Non-pigmented ciliary epithelial cell (primary cell): ENCODE data around the gene SERTM1.

Experiments
- DNase-seq: peaks from one replicate; pipeline ENCODE4 v3.0.0-alpha.2; 2010; ENCODE audit warnings: low read depth

The SERTM1 gene

DNA sequence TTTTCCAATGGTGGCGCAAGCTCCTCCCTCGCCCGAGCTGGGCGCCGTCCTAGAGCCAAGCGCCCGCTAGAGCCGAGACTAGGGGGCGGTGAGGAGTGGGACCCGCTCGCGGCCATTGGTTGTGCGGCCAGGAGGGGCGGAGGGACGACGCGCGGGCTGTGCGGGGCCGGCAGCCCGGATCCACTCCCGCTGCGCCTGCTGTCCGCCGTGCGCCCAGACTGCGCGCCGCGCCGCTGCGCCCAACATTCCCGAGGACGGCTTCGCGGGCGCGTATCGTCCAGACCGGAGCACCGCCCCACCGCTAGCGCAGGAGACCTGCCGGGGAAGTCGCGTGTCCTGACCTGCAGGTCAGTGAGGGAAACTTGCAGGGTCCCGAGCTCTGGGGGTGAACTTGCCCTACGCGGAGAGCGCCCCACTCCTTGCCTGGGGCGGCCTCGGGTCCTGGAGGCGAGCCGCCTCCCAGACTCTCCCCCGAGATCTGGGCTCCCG, at the start of gene SERTM1:
TSS of gene SERTM1 (plus strand) at position 183 of the 489 bp plus-strand sequence. CDS start 21,059 bp downstream, outside the sequence.
- no peak for DNase-seq

DNA sequence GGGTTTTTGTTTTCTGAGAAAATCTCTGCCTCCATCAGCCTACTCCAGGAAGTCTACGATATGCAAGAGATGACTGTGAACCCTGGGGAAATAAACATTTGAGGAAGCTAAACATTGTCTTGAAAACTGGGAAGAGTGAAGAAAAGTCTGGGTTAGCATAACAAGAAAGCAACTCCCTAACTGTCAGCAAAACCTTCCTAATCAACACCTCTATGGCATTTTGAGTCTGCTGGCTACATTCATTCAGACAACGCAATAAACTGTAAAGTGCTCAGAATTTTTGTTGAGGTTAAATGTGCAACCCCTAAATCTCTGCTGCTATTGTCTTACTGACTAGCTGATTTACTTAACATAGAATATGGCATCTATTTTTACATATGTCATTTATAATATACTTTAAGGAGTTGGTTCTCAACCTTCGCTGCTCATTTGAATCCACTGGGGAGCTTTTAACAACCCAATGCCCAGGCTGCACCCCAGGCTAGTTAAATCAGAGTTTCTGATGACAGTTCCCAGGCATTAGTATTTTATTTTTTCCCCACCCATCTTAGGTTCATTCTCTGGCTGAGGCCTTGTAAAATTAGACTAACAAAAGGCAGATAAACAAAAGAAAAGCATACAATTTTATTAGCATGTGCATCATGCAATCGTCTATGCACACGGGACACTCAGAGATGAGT, 45.3 kb upstream of the SERTM1 start:
- DNase-seq = no peak

DNA sequence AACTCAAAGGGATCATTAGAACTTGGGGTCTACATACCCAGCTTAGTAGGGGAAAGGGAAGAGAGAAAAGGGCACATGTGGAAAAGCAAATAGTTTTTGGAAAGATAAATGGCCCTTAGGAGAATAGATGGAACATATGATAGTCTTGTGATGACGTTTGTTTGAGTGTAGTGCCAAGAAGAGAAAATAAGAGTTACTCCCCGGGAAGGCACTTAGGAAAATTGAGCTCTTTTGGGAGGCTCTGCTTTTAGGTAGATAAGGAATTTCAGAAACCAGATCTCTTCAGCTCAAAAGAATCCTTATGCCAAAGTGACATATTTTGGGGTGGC, 44.8 kb upstream of the SERTM1 start:
- no peak for DNase-seq

DNA sequence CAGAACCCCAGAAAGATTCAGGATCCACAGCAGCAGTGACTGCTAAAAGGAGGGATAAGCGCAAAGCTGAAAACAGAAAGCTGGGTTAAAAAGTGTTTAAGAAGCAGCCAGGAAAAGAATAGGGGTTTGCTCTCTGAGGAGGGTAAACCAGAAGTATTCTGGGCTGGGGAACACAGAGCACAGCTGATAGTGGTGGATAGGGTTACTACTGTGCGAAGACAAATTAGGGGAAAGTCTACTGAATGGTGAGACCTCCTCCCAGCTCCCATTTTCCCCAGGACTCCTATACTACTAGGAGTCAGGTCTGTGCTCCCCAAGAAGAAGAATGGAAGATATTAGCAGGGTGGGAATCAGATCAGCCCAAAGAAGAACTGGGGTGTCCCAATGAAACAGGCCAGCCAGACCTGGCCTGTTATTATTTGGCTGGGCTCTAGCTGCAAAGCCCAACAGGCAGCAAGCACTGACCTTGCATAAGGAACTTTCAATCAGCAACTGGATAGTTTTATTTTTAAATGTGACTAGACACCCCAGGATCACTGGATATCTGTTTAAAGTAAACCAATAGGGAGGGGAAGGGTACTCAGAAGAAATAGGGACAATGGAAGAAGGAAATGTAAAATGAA, 43.5 kb upstream of the SERTM1 start:
- no peak for DNase-seq

DNA sequence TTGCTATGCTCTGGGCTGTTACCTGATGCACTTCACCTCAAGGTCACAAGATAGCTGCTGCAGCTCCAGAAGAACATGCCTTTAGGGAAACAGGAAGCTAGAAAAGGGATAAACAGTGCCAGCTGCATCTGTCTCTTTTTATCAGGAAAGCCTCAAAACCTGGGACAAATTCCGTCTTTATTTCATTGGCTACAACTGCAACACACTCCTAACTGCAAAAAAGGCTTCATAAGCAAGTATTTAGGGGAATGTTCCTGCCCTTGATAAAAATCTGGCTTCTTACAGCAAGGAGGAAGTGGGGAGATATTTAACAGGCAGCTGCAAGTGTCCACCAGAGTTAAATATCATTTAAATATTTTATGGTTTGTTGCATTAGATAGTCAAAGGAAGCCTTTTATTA, 34.2 kb upstream of the SERTM1 start:
- no peak for DNase-seq

DNA sequence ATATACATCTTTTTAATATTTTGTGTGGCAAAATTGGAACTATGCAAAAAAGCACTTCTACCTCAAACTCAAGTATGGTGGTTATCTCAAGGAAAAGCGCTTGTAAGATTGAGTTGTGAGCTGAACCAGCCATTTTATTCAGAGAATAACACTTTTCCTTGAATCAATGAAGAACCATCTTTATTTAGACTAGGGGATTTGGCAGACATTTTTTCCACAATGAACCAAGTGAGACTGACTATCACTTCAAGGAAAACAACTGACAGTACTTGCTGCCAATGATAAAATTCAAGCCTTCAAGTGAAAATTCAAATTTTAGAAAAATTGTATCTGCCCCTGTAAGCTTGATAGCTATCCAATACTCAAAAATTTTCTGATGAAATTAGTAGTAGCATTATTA, 23.2 kb upstream of the SERTM1 start:
- no peak for DNase-seq

DNA sequence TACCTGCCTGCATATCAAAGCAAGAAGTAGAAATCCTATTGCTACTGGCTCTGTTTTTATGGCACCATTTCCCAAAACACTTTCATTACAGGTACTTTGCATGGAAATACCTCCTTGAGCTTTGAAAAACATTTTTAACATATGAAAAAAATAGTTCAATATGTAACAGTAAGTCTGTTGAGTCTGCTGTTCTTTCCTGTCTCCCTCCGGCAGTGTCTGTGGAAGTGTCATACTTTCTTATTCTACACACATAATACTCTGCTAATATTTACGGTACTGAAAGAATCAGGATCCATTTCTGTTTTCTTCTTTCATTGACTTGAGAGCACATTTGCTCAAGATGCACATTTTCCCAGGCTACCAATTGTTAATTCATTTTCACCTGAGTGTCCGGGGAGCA, 8.2 kb upstream of the SERTM1 start:
- DNase-seq = no peak

DNA sequence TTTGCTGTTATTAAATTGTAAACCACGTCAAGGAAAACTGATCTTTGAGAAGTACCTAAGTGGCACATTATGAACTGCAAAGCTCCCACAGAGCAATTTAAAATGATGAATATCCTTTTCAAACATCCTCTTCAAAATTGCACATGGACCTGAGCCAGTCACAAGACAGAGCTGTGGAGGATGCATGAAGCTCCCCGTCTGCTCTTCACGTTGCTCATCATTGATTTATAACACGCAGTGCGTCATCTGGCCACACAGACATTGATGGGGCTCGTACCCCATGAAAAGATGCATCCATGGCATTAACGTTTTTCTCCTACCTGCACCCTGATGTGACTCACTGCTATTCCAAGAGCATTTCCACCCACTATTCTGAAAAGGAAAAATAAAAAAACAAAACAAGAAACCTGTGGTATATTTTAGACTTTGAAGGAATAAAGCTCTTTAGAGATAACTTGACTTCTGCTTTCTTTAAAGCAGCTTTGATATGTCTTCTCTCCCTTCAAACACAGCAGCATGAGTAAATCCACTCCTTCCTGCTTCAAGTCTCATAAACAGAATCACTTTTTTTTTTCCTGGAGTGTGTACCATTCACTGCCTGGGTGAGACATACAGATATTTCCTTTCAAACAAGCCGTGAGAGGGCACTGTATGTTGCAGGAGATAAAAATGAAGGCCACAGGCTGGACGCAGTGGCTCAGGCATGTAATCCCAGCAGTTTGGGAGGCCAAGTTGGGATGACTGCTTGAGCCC, 7.2 kb upstream of the SERTM1 start:
- DNase-seq = no peak

DNA sequence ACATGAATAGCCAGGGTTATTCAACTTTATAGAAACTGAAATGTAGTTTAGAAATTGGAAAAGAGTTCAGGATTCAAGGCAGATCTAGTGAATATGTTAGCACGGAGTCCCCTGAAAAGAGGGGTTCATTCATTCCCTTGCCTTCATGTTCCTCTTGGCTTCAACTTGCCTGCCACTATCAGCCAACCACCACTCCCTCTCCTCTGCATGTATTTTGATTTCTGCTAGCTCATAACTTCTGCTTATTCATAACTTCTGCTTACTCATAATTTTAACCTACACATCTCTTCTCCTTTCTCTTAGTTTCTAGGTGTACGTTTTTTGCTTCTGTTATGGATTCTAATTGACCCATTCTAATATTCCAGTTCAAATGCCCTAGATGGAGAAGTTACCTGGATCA, 5.5 kb upstream of the SERTM1 start:
- no peak for DNase-seq

DNA sequence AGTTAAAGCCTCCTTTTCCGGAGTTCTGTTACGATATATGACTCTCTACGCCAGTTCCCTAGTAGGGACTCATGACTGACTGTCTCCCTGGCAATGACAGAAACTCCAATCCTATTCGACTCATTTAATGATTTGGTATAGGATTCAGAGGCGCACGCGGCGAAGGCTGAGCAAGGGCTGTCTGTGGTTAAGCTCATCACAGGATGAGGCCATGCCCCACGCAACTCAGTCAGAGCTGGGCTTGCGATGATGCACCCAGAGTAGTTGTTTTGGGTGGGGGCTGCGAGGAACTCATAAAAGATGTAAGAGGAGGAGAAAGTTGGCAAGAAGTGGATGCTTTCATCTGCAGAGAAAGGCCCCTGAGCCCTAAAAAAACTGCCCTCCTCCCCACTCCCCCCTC, 468 bp upstream of the SERTM1 start:
- DNase-seq = no peak

DNA sequence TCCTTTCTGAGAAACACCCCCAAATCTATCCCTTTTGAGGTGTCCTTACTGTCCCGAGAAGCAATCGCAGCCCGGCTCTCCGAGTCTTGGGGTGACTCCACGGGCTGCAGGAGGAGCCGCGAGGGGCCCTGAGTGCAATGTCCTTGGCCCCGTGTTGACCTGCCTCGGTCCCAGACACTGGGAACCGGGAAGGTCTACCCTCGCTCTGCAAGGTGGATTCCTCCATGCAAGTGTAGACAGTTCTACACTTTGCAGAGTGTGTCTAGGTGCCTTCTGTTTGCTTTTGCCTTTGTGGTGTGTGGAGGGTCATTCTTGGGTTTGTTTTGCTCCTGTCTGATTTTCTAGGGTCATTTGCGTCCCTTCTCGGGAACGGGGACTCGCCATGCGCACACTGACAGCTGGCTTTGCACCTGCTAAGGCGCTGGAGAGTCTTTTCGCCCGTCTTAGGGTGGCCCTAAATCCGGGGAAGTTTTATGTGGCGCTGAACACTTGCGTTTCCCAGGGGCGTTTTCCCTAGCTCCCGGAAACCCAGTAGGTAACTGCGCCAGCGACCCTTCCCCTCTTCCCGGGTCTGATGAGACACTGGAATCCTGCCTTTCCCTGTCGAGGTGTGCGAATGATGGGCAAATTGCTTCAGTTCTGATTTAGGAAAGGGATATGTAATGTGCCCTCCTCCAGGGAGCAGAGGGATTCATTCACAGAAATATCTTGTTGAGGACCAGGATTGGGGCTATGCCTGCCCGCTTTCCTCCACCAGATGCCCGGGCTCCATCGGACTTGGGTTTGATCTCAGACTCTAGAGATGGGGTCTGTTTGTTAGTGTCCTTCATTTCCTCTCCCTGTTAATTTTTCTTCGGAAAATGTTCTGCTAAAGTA, 755 bp downstream of the SERTM1 start:
- no peak for DNase-seq

DNA sequence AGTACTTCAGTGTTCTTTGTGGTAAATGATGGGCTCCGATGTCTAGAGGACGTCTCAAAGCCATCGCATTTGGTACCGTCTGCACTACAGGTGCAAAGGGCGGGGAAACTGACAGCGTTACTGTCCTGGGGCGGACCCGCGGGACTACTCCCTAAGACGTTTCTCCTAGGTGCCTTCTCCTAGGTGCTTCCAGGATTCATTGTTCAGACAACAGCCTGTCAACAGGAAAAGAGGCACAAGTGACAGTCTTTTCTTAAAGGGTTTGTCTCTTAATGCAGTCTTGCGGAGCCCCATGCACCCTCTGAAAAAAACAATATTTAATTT, 1.4 kb downstream of the SERTM1 start:
- no peak for DNase-seq

DNA sequence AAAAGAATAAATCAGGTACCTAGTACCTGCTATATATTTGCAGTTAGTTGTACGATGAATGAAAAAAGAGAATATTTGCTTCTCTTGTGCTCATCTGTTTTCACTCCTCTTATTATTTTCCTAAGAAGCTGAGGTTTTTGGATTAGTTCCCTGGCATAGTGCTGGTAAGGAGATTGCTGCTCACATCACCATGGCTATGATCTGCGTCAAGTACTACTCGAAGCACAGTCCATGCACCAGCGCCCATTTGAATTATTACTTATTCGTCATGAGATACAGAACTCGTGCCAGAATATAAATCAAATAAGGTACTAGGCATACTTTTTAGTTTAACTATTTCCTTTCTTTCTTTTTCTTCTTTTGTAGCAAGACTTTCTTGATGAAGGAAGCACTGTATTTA, 7.1 kb downstream of the SERTM1 start:
- no peak for DNase-seq

DNA sequence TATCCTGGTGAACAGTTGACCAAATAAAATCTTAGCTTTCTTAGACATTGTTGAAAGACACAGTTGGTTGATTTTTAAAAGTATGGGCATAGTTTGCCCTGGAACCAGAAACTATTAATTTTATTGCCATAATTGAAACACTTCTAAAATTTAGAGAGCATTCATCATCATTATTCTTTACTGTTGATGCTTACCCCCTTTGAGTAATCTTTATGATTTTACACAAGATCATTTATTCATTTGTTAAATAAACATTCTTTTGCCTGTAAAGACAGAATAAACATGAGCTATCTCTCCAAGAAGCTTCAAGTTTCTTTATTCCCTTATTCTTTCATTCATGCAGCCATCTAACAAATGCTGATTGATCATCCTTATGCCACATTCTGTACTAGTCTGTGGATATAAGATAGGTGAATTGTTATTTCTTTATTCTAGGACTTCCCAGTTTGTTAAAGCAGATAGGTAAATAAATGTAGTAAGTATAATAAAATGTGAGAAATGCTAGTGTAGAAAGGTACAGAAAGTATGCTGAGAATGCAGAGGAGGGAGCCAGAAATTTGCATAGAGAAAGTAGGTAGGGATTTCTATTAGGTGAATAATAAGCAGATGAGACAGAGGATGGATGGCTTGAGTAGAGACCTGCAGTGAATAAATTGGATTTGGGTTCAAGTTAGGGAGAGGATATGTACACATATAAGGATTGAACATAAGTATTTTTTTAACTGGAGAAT, 8.2 kb downstream of the SERTM1 start:
- DNase-seq = no peak

DNA sequence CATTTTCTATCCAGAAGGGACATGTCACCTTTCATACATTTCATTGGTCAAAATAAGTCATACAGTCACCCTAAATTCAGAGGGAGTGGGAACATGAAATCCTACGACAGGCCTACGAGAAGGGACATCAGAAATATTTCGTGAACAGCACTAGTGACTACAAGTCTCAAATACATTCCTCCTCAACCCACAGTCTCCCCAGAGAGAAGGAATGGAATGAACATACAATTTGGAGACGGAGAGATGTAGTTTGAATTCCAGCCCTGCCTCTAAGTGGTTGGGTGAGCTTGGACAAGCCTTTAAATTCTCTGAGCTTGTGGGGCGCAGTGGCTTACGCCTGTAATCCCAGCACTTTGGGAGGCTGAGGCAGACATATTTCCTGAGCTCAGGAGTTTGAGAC, 9.9 kb downstream of the SERTM1 start:
- DNase-seq = no peak

DNA sequence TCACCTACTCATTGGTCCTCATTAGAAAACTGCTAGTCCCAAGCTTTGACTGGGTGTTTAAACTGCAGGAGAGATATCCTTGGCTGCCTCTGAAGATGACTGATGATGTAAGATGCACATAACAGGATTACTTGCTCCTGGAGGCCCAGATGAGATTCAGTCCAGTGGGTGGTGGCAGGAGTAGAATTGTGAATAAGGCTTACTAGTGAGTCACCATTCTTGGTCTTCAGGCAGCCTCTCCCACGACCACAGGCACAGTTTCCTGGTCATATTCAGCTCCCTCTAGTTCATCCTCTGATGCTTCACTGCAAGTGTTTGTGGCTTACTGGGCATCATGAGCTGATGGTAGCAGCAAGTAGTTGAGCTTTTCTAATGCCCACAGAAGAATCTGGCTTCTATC, 12.1 kb downstream of the SERTM1 start:
- DNase-seq = peak; percentile 28

DNA sequence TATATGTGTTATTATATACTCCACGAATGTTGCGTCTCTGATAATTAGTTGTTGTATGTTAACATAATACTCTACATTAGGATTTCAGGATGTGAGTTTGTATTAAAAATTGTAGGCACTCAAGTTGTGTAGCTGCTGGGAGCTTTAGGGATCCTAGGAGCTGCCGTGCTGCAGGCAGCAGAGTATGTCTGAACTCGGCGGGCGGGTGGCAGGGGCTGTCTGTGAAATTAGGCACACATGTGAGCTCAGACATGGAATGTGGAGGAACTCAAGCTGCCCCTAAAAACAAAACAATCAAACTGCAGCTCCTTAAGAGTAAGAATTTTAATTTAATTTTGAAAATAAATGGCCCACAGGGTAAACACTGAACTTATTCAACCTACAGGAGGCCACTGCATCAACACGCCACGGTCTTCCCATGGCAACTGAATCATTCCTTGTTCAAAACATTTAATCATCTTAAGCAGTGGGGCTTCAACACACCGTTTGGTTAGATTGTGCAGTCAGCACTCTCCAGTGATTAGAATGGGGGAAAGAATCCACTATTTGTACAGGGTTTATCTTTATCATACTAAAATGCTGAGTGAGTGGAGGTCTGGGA, 22.7 kb downstream of the SERTM1 start:
- DNase-seq = no peak

DNA sequence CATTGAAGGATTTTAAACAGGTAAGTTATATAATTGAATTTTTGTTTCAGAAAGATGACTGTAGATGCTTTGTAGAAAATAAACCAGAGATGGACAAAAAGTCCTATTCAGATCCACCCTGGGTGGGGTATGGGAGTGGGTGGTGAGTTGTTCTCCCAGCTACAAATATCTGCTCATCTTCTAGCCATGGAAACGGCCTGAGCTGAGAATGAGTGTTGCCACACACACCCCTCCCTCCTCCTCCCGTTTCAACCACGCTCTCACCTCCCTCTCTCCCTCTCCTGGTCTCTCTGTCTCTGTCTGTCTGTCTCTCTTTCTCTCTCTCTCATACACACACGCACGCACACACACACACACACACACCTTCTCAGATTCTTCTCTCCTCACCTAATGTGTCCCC, 26.4 kb downstream of the SERTM1 start:
- no peak for DNase-seq

DNA sequence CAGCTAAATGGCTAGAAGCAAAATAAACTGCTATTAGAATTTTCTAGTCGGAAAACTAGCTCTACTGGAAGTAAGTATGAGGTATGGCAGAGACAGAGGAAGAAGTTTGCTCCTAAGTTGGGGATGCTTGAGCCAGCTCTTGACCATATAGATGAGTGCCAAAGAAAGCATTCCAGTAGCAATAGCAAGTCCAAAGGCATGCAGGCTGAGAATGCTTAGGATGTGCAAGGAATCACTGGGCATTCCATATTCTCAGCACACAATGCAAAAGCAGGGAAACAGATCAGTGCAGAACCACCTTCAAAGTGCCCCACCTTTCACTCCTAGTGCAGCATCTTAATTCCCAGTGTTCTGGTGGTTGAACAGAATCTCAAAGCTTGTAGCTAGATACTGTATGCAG, 32.9 kb downstream of the SERTM1 start:
- peak; percentile 73 for DNase-seq

DNA sequence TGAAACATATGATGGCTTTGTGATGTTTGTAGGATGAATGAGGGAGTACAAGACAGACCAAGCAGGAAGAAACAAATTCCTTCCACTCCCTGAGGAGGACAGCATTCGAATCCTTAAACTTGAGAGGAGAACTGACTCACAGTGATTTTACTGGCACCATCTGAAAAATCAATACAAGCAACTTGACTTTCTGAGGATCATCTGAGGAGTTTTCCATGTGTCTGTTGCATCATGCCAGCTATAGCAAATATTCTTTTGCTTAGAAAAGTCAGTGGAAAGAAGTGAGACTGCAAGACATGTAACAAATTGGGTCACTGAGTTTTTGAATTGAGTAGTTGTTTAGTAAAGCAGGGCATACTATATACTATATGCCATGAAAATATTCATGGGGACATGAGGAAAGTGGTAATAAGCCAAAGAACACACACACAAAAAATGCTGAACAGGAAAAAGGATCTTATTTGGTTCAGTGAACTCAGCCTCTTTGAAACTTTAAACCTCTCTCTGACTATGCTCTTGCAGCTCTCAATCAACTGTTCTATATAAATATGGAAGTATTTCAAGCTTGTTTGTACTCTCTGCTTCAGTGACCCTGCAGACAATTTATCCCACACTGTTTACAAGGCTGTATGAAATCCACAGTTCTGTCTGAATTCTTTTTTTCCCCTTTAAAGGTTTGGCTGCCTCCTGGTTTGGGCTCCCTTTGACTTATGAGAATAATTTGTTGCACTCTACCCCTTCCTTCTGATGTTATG, 35.5 kb downstream of the SERTM1 start:
- DNase-seq = no peak

DNA sequence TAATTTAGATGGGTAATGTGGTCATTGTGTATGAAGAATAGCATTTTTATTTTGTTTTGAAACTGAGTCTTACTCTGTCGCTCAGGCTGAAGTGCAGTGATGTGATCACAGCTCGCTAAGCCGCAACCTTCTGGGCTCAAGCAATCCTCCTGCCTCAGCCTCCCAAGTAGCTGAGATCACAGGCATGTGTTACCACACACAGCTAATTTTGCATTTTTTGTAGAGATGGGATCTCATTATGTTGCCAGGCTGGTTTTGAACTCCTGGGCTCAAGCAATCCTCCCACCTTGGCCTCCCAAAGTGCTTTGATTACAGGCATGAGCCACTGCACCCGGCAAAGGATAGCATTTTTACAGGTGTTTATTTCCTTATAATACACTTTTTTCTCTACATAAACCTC, 36.6 kb downstream of the SERTM1 start:
- DNase-seq = no peak
